ENCODE measurements around the gene CTDNEP1.

Gene CTDNEP1

DNA sequence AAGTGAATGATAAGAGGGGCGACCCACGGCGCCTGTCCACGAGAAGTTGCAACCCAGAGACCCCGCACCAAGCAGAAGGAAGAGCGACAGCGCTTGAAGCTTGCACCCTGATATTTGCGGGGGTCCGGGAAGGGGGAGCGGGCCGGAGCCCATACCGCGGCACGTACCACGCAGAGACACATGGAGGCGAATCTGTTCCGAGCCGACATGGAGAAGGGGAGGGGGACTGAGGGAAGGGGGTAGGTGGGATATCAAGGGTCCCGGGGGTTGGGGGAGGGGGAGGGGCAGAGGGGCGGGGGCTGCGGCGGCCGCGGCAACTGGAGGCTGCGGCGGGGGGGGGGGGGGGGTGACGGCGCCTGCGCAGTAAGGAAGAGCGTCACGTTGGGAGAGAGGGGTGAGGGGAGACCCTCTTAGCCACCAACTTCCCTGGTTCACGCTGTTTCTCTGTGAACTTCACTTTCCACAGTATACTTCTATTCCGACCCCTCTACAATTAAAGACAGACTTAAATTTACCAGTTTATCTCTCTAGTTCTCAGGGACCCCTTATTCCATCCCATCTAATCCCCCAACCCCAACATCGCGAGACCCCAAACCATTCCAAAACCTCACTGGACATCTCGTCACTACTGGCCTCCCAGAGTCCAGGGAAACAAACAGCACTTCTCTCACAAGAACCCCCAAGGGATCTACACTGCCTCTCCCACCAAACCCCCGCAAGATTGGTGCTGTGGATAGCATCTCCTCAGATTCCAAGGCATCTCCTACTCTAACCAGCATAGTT is 39.9 kb downstream of the CTDNEP1 start:
- TF ChIP-seq, protein P1, sequence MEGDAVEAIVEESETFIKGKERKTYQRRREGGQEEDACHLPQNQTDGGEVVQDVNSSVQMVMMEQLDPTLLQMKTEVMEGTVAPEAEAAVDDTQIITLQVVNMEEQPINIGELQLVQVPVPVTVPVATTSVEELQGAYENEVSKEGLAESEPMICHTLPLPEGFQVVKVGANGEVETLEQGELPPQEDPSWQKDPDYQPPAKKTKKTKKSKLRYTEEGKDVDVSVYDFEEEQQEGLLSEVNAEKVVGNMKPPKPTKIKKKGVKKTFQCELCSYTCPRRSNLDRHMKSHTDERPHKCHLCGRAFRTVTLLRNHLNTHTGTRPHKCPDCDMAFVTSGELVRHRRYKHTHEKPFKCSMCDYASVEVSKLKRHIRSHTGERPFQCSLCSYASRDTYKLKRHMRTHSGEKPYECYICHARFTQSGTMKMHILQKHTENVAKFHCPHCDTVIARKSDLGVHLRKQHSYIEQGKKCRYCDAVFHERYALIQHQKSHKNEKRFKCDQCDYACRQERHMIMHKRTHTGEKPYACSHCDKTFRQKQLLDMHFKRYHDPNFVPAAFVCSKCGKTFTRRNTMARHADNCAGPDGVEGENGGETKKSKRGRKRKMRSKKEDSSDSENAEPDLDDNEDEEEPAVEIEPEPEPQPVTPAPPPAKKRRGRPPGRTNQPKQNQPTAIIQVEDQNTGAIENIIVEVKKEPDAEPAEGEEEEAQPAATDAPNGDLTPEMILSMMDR (IDR thresholded peaks at IDR 0.05; ENCODE audit: control insufficient read depth, extremely low read depth, insufficient read depth): no peak
- peak overlapping the region; percentile 46 for H3K4me3 ChIP-seq (ENCODE audit: low read depth, low read length)

GRCh38 chr17:7208754-7209460 is 42.6 kb downstream of the CTDNEP1 start:
- TF ChIP-seq, protein P1 (IDR thresholded peaks at IDR 0.05; ENCODE audit: control insufficient read depth, extremely low read depth, insufficient read depth): no peak
- no peak for DNase-seq (ENCODE audit: low read depth)
- no peak overlapping the region for H3K4me3 ChIP-seq (ENCODE audit: low read depth, low read length)

More for the DNA sequence above, 39.9 kb downstream of the CTDNEP1 start:
- DNase-seq (ENCODE audit: low read depth): no peak

GRCh38 chr17:7208027-7208571 is 43.4 kb downstream of the CTDNEP1 start:
- TF ChIP-seq, protein P1 (IDR thresholded peaks at IDR 0.05; ENCODE audit: control insufficient read depth, extremely low read depth, insufficient read depth): no peak

GRCh38 chr17:7207120-7208001 is 44.2 kb downstream of the CTDNEP1 start:
- TF ChIP-seq, protein P1 (IDR thresholded peaks at IDR 0.05; ENCODE audit: control insufficient read depth, extremely low read depth, insufficient read depth): no peak
- no peak for DNase-seq (ENCODE audit: low read depth)
- no peak overlapping the region for H3K4me3 ChIP-seq (ENCODE audit: low read depth, low read length)

More at GRCh38 chr17:7208027-7208571, 43.4 kb downstream of the CTDNEP1 start:
- no peak for DNase-seq (ENCODE audit: low read depth)
- no peak overlapping the region for H3K4me3 ChIP-seq (ENCODE audit: low read depth, low read length)

DNA sequence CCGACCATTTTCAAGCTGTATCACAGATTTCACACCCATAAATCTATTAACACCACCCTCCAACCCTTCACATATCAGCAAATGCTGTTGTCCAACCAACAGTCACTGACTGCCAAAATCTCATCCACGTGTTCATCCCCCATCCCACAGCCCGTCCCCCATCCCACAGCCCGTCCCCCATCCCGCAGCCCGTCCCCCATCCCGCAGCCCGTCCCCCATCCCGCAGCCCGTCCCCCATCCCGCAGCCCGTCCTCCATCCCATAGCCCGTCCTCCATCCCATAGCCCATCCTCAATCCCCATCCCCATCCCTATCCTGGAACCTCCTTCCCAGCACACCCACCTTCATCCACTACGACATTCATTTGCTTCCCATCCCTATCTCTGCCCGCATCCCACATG is 46.0 kb downstream of the CTDNEP1 start:
- no peak for DNase-seq (ENCODE audit: low read depth)
- TF ChIP-seq, protein P1 (IDR thresholded peaks at IDR 0.05; ENCODE audit: control insufficient read depth, extremely low read depth, insufficient read depth): no peak
- H3K4me3 ChIP-seq (ENCODE audit: low read depth, low read length): no peak overlapping the region

GRCh38 chr17:7204828-7205461 is 46.6 kb downstream of the CTDNEP1 start:
- no peak overlapping the region for H3K4me3 ChIP-seq (ENCODE audit: low read depth, low read length)
- no peak for DNase-seq (ENCODE audit: low read depth)
- TF ChIP-seq, protein P1 (IDR thresholded peaks at IDR 0.05; ENCODE audit: control insufficient read depth, extremely low read depth, insufficient read depth): no peak

Measured in LNCaP clone FGC (cell line).